Natural killer cell (primary cell): ENCODE measurements around the gene RASGRF2. TPM values are rescaled to one million over a fixed set of nuclear protein-coding genes. Genes with fewer than 3 reads are reported as not detected.

Experiments used
- ATAC-seq, 3 donors: fragments of 150-1000 bp in 2 of 3; fragments of 200-7000 bp in 1 of 3; cut with Tn5 transposase; 1 replicate in 1 of 3; 2 replicates in 2 of 3; pipeline ENCODE4 v1.10.0; 2021; ENCODE audit warnings: mild to moderate bottlenecking in 2 of 3, moderate library complexity in 2 of 3
- DNase-seq, 2 donors: peaks; one replicate each; pipeline versions ENCODE4 v3.0.0 to v3.0.0-alpha.2; 2013 to 2021; ENCODE audit warnings: mixed read lengths in 1 of 2
- H3K27ac ChIP-seq: one replicate; pipeline ENCODE4 v1.5.1; 2013; ENCODE audit warnings: mild to moderate bottlenecking, low read length
- H3K27me3 ChIP-seq: one replicate; pipeline ENCODE4 v1.6.1; 2013; ENCODE audit warnings: low read length; ENCODE audit not compliant: control insufficient read depth, insufficient read depth
- H3K36me3 ChIP-seq: one replicate; pipeline ENCODE4 v1.6.1; 2013; ENCODE audit warnings: low read length; ENCODE audit not compliant: control insufficient read depth, insufficient read depth
- H3K4me1 ChIP-seq: one replicate; pipeline ENCODE4 v1.6.1; 2013; ENCODE audit warnings: low read length; ENCODE audit not compliant: control insufficient read depth, insufficient read depth
- H3K4me3 ChIP-seq: one replicate; pipeline ENCODE4 v1.5.1; 2013; ENCODE audit warnings: low read length
- H3K9me3 ChIP-seq: one replicate; pipeline ENCODE4 v1.6.1; 2013; ENCODE audit warnings: low read length; ENCODE audit not compliant: control insufficient read depth, insufficient read depth
- H3K27ac Mint-ChIP-seq, 2 donors: one replicate each; pipeline ENCODE4 v1.8.0; 2022; ENCODE audit warnings: mild to moderate bottlenecking in 2 of 2, mixed read lengths in 2 of 2, moderate library complexity in 1 of 2
- H3K27me3 Mint-ChIP-seq, 2 donors: one replicate each; pipeline ENCODE4 v1.8.0; 2022; ENCODE audit warnings: low read depth in 2 of 2, mixed read lengths in 2 of 2
- H3K36me3 Mint-ChIP-seq: one replicate; pipeline ENCODE4 v1.8.0; 2022; ENCODE audit warnings: mixed read lengths
- H3K4me1 Mint-ChIP-seq, 2 donors: one replicate each; pipeline ENCODE4 v1.8.0; 2022; ENCODE audit warnings: mixed read lengths in 2 of 2
- H3K4me3 Mint-ChIP-seq: one replicate; pipeline ENCODE4 v1.8.0; 2022; ENCODE audit warnings: mild to moderate bottlenecking, moderate library complexity, mixed read lengths
- H3K9me3 Mint-ChIP-seq, 2 donors: one replicate each; pipeline ENCODE4 v1.8.0; 2022; ENCODE audit warnings: mixed read lengths in 2 of 2
- CTCF ChIP-seq: fragments of 200-600 bp; IDR thresholded peaks from one replicate; pipeline ENCODE4 v1.8.0; 2022; ENCODE audit warnings: antibody characterized with exemption
- WGBS: methylation state at CpG from one replicate; pipeline ENCODE4 v1.1.7; 2013; ENCODE audit warnings: missing lambda C conversion rate; ENCODE audit not compliant: insufficient coverage; 5-methylcytosine and 5-hydroxymethylcytosine counted together
- intact Hi-C: fragments of 100-400 bp; cut with micrococcal nuclease; formaldehyde crosslinking; loops from one replicate; pipeline ENCODE4 v1.14.2; 2022
- total RNA-seq, 4 donors: library from RNA; stranded (reverse); fragments of 120-200 nt in 1 of 4; gene quantifications; one replicate each; pipeline versions ENCODE4 v1.2.3 to v1.2.4, GENCODE V29; 2013 to 2022

Gene RASGRF2
- total RNA-seq, 3 donors from 2014 or later (not counting 1 experiment from before 2014, with no cell fraction given), result 5.6 to 10.1 (median 6.1) TPM

GRCh38 chr5:81164936-81165335 is 204.8 kb downstream of the RASGRF2 start:
- Mint-ChIP-seq H3K4me1 (peaks cover 0 to 7% of the 10 kb centered on the region in 2 donors), H3K36me3 (no peaks in the 10 kb centered on the region), H3K27me3 (peaks cover 0 to 5% of the 10 kb centered on the region in 2 donors), H3K9me3 (no peaks in the 10 kb centered on the region), H3K27ac (no peak overlapping the region), H3K4me3 (no peak overlapping the region)
- no peaks in the 10 kb centered on the region for H3K27me3 ChIP-seq
- H3K27ac ChIP-seq, result no peak overlapping the region
- ATAC-seq (no peak), DNase-seq (no peak)
- WGBS, result 93% methylated on average over 9 of the region's 9 CpGs
- H3K4me1 ChIP-seq, result no peaks in the 10 kb centered on the region
- H3K36me3 ChIP-seq, result no peaks in the 10 kb centered on the region
- TF ChIP-seq CTCF, result no peak
- no peak overlapping the region for H3K4me3 ChIP-seq
- H3K9me3 ChIP-seq, result no peaks in the 10 kb centered on the region
- intact Hi-C loops, result loop anchor here (1.0 kb wide), 1 partner anchor 479 kb away; no protein-coding TSS in a partner anchor

GRCh38 chr5:81165493-81166119 is 205.4 kb downstream of the RASGRF2 start:
- peaks cover 0 to 7% of the 10 kb centered on the region in 2 donors for H3K4me1 Mint-ChIP-seq
- Histone ChIP-seq H3K36me3 (no peaks in the 10 kb centered on the region), H3K9me3 (no peaks in the 10 kb centered on the region), H3K4me3 (no peak overlapping the region), H3K27ac (no peak overlapping the region), H3K27me3 (no peaks in the 10 kb centered on the region), H3K4me1 (no peaks in the 10 kb centered on the region)
- no peaks in the 10 kb centered on the region for H3K9me3 Mint-ChIP-seq
- 47% methylated on average over 3 of the region's 3 CpGs for WGBS
- H3K36me3 Mint-ChIP-seq, result no peaks in the 10 kb centered on the region
- DNase-seq (peak; percentile 31 to 72), ATAC-seq (peak; percentile 48 to 82 (median 72))
- peaks cover 0 to 11% of the 10 kb centered on the region in 2 donors for H3K27me3 Mint-ChIP-seq
- no peak overlapping the region for H3K4me3 Mint-ChIP-seq
- peak; percentile 42 for TF ChIP-seq CTCF
- intact Hi-C loops, result loop anchor here (1.0 kb wide), 1 partner anchor 479 kb away; no protein-coding TSS in a partner anchor
- H3K27ac Mint-ChIP-seq, result no peak overlapping the region

- DNase-seq (no peak), ATAC-seq (no peak)
- no peak overlapping the region for H3K27ac ChIP-seq
- Mint-ChIP-seq H3K4me3 (no peak overlapping the region), H3K27me3 (peaks cover 0 to 11% of the 10 kb centered on the region in 2 donors), H3K9me3 (no peaks in the 10 kb centered on the region), H3K36me3 (no peaks in the 10 kb centered on the region), H3K4me1 (peaks cover 0 to 7% of the 10 kb centered on the region in 2 donors), H3K27ac (no peak overlapping the region)
- intact Hi-C loops, result no loop called here
- H3K4me3 ChIP-seq, result no peak overlapping the region
- WGBS, result 96% methylated on average over 6 of the region's 6 CpGs
- no peaks in the 10 kb centered on the region for H3K9me3 ChIP-seq
- H3K27me3 ChIP-seq, result no peaks in the 10 kb centered on the region
- no peaks in the 10 kb centered on the region for H3K36me3 ChIP-seq
- no peak for TF ChIP-seq CTCF
- no peaks in the 10 kb centered on the region for H3K4me1 ChIP-seq
Observed at GRCh38 chr5:81166430-81166829, 206.3 kb downstream of the RASGRF2 start.

GRCh38 chr5:81167078-81167477 is 206.9 kb downstream of the RASGRF2 start:
- H3K4me1 ChIP-seq, result no peaks in the 10 kb centered on the region
- intact Hi-C loops, result no loop called here
- H3K36me3 ChIP-seq, result no peaks in the 10 kb centered on the region
- peaks cover 0 to 11% of the 10 kb centered on the region in 2 donors for H3K27me3 Mint-ChIP-seq
- peaks cover 0 to 7% of the 10 kb centered on the region in 2 donors for H3K4me1 Mint-ChIP-seq
- H3K27ac Mint-ChIP-seq, result no peak overlapping the region
- no peaks in the 10 kb centered on the region for H3K36me3 Mint-ChIP-seq
- ATAC-seq (no peak), DNase-seq (no peak)
- H3K27me3 ChIP-seq, result no peaks in the 10 kb centered on the region
- no peak overlapping the region for H3K4me3 Mint-ChIP-seq
- no peak overlapping the region for H3K27ac ChIP-seq
- WGBS, result 93% methylated on average over 4 of the region's 4 CpGs
- no peaks in the 10 kb centered on the region for H3K9me3 ChIP-seq
- no peaks in the 10 kb centered on the region for H3K9me3 Mint-ChIP-seq
- TF ChIP-seq CTCF, result no peak
- no peak overlapping the region for H3K4me3 ChIP-seq
